Inferior parietal cortex (tissue), 1 donor: Measurements from ENCODE around the gene PRKAA1.
A peak's percentile ranks its signal among the peaks of the same experiment; 100 is the strongest.

ENCODE experiments used
- DNase-seq: peaks from one replicate; pipeline ENCODE4 v3.0.0-alpha.2; 2016; ENCODE audit errors: extremely low spot score

PRKAA1 gene

GRCh38 chr5:40781843-40782409 lies 16.2 kb downstream of the PRKAA1 start:
- DNase-seq, result no peak

DNA sequence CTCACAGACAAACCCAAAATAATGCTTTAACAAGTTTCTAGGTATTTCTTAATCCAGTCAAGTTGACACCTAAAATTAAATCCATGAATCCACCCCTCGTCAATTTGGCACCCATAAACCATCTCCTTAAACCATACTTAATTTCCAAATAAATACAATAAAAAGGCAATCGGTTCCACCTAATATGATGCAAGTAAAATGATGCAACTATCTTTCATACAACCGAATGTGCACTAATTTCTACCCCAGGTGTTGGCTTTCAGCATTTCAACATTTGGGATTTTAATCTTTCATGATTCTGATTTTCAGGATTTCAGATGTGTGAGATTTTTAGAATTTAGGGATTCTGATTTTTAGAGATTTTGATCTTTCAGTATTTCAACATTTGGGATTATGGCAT lies 17.3 kb downstream of the PRKAA1 start:
- no peak for DNase-seq

GRCh38 chr5:40780199-40780598 lies 18.0 kb downstream of the PRKAA1 start:
- no peak for DNase-seq

DNA sequence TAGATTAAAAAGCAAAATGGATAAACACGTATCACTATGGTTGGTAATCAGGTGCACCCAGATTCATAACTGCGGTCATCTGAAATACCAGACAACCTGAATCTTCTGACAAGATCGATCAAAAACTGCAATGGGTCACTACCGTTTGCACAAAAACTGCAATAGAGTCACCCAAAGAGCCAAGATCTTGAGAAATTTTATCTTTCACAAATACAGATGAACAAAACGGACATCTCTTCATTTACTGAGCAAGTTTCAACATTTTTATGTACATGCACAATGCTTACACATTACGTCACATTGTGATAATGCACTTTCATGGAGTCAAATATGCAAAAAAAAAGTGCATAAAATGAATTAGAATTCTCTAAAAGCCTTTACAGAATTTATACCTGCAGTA lies 18.6 kb downstream of the PRKAA1 start:
- DNase-seq, result no peak

DNA sequence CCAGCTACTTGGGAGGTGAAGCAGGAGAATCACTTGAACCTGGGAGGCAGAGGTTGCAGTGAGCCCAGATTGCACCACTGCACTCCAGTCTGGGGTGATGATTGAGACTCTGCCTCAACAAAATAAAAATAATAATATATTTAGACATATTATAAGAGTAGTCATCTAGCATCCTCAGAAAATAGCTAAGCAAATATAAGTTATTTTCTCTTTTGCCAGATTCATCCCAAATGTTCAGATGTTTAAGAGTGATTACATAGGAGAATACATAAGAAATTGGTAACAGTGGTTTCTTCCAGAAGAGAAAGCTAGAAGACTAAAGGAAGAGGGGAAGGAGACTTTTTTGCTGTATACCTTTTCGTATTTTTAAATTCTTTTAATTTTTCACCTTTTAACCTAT lies 20.0 kb downstream of the PRKAA1 start:
- no peak for DNase-seq

GRCh38 chr5:40776658-40776977 lies 21.6 kb downstream of the PRKAA1 start:
- no peak for DNase-seq

DNA sequence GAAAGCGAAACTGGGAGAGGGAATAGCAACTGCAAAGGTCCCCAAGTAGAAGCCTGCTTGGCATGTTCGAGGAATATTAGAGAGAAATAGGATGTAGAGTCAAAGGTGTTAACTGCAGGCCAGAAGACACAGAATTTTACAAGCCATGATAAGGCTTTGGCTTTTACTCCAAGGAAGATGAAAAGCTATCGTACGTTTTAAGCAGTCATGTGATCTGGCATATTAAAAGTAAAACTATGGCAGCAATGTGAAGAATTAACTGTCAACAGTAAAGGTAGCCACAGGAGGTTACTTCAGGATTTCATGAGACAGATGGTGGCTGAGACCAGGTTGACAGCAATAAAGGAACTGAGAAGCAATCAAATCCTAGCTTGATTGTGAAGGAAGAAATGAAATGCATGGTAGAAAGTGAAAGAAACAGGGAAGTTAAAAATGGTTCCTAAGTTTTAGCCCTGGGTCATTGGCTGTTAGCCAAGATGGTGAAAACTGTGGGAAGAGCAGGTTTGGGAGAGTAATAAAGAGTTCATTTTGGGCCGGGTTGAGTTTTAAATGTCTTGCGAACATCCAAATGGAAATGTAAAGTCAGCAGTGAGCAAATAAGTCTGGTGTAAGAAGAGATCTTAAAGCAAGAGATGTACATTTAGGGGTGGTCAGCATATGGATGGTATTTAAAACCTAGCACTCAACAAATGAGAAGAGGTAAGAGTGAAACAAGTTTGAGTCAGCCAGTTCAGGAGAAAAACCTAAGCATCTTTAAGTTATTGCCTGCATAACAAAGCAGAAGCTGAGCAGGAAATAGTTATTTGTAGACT lies 22.1 kb downstream of the PRKAA1 start:
- no peak for DNase-seq

DNA sequence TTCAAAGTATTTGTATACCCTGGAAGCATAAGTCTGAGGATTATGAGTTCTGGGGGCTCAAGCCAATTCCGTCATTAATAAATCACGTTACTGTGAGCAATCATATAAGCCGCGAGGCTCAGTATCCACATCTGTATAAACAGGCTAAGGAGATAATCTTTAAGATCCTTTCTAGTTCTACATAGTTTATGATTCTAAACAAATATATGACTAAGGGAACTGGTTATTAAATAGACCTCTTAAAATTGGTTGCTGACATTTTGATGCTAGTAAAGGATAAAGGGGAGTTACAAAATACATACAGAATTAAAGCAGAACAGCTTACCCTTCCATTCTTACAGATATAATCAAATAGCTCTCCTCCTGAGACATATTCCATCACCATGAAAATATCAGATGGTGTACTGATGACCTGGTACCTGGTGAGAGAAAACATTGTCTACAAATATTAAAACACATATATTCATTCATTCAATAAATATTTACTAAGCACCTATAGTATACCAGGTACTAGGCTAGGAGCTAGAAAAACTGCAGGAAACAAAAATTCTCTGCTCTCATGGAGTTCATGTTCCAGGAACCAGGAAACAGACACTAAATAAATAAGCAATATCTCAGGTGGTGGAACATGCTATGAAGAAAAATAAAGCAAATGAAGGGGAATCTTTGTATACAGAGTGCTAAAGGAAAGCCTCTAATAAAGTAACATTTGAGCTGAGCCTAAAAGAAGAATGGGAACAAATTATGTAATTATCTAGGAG lies 22.9 kb downstream of the PRKAA1 start:
- DNase-seq, result no peak

- no peak for DNase-seq
Measured at GRCh38 chr5:40774623-40775022, 23.6 kb downstream of the PRKAA1 start.

- DNase-seq, result no peak
Measured at GRCh38 chr5:40770764-40771163, 27.4 kb downstream of the PRKAA1 start.

DNA sequence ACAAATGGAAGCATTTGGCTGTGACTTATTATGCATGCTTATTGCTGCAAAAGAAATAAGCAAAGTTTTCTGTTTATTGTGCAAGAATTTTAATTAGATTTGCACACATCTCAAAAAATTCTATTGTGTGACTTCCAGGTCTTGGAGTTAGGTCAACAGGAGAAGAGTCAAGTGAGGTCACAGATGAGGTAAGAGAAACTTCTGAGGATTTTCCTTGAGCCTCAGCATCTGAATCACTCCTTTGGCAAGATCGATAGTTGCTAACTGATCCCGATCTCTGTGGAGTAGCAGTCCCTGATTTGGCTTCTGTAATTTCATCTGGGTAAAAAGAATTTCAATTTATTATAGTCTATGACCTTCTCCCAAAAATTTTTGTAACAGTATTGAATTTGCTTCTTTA lies 35.5 kb downstream of the PRKAA1 start:
- DNase-seq, result no peak

- no peak for DNase-seq
Measured at GRCh38 chr5:40757400-40757799, 40.8 kb downstream of the PRKAA1 start.

GRCh38 chr5:40755407-40756365 lies 42.5 kb downstream of the PRKAA1 start, which contains the start of gene TTC33:
Gene TTC33, minus strand, starts transcription at chr5:40755961. Its CDS starts 8,943 bp downstream, at chr5:40747018.
- peak; percentile 94 for DNase-seq

DNA sequence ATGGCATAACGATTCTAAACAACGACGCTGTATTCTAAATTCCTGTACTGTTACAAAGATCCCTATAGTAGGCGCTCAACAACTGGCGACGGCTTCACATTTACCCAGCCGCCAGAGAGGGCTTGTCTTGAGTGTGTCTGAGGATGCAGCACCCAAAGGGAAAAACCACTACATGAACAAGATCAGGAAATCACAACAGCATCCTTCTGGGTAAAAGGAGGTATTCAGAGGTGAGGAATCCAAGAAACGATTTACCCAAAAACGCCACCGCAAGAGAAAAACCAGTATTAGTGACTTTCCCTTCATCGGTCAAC lies 43.1 kb downstream of the PRKAA1 start:
- peak; percentile 87 for DNase-seq

DNA sequence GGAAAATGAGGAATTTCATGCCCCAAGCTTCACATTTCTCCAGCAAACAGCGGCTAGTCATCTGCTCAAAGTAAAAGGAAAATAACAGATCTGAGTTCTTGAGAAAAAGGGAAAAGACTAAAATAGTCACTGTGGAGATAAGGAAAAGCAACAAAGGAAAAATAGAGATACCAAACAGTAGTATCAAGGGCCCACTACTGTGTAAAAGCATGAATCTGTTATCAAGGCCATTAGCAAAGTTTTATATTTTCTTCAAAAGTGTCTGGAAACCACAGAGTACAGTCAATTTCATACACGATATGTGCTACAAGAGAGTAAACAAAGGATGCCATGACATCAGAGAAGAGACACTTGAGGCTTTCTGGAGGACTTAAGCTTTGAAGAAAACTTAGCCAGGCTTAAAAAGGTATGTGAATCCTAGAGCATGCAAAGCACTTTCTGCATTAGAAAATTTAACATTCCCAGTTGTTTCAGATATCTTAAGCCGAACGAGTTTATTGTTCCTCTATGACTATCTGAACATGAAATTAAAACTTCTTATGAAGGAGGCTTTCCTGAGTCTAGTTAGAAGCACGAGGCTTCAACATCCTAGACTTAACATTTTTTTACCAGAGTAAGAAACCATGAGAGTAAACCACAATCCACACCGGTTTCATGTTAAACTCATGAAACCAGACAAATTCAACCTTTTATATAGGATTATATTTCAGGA lies 43.6 kb downstream of the PRKAA1 start:
- no peak for DNase-seq

DNA sequence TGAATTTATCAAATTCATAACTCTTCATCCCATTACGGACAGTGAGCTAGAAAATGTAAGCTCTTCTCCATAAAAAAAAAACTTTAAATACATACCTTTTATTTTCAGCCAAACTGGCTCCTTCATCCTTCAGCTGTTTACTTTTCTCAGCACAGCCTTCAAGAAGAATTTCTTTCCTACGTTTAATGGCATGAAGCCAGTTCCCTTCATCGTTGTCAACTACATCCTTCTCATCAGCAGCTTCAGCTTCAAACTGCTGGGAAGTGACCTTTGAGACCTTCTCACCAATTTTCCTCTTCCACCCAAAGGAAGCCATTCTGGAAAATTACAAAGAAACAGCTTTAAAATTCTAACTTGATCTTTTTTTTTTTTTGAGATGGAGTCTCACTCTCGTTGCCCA lies 51.5 kb downstream of the PRKAA1 start:
- DNase-seq, result no peak

DNA sequence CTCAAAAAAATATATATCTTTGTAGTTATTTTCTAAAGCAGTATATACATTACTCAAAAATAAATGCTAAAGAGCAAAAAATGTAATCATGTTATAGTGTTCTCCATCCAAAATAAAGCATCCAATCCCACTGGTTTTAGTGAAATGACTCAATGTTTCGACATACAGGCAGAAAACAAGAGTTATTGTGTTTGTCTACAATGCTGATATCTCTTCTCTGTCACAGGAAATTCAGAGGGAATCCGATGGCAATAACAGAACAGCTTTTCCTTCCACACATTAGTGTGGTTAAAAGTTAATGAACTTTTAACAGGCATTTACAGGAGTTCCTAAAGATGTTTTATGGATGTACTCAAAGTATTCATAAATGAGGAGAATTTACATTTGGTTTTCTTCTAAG lies 54.4 kb downstream of the PRKAA1 start:
- no peak for DNase-seq

DNA sequence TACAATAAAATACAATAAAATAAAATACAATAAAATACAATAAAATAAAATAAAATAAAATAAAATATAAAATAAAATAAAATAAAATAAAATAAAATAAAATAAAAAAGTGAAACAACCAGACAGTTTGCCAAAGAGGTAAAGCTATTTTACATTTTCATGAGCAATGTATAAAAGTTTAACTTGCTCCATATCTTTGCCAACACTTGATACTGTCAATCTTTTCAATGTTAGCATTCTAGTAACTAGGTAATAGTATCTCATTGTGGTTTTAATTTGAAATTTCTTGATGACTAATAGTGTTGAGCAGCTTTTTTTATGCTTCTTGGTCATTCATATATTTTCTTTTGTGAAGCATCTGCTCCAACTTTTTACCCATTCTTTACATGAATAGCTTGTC lies 59.7 kb downstream of the PRKAA1 start:
- no peak for DNase-seq

- DNase-seq, result peak; percentile 89
Measured at GRCh38 chr5:40736103-40736875, 61.9 kb downstream of the PRKAA1 start.

- no peak for DNase-seq
Measured at GRCh38 chr5:40735609-40736008, 62.6 kb downstream of the PRKAA1 start.

- DNase-seq, result no peak
Measured at GRCh38 chr5:40734986-40735385, 63.2 kb downstream of the PRKAA1 start.
